GM18870 (cell line): ENCODE results near the gene MYO16.
"Not testable (repeated sequence)": the region's sequence is repeated elsewhere in the genome, so short reads cannot be mapped to it uniquely, and the experiment has no call there.

Experiments
- ATAC-seq: cut with Tn5 transposase; IDR thresholded peaks from one replicate; pipeline ENCODE4 v1.9.1; 2021; ENCODE audit warnings: moderate library complexity; ENCODE audit not compliant: unreplicated experiment

Gene MYO16

DNA sequence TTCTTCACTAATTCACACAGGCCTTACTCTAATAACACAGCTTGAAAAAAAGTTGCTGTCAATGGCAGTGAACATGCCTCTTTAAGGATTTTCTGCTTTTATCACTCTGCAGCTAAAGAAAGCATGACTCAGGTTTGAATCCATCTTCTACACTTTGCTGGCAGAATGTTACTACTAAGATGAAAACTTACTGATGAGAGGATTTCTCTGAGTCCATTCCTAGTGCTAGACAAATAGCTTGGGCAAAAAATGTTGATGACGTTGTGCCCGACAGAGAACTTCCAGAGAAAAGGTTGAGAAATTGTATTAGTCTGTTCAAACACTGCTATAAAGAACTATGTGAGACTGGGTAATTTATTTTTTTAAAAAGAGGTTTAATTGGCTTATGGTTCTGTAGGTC lies 585.0 kb downstream of the MYO16 start:
- ATAC-seq, result no peak

DNA sequence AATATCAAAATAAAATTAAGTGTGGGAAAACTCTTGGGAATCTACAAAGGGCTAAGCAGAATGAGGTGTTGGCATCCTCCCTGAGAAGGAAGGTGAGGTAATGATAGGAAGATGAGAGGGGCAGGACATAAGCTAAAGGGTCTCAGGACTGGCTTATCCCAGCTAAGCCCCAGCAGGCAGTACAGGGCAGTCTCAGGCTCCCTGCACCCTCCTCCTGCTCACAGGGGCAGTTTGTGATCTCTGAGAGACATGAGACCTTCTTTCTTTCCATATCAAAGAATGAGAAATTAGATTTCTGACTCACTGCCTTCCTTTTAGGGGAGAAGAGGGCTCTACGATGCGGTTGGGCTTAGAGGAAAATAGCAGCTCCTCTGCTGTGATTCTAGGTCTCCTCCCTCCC lies 586.0 kb downstream of the MYO16 start:
- no peak for ATAC-seq

DNA sequence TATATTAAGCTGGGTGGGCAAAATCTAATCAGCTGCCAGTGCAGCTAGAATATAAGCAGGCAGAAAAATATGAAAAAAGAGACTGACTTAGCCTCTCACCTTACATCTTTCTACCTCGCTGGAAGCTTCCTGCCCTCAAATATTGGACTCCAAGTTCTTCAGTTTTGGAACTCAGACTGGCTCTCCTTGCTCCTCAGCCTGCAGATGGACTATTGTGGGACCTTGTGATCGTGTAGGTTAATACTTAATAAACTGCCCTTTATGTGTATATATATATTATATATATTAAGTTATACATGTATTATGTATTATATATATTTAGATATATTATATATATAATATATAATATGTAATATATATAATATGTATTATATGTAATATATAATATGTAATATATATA lies 588.1 kb downstream of the MYO16 start:
- ATAC-seq, result not testable (repeated sequence)

DNA sequence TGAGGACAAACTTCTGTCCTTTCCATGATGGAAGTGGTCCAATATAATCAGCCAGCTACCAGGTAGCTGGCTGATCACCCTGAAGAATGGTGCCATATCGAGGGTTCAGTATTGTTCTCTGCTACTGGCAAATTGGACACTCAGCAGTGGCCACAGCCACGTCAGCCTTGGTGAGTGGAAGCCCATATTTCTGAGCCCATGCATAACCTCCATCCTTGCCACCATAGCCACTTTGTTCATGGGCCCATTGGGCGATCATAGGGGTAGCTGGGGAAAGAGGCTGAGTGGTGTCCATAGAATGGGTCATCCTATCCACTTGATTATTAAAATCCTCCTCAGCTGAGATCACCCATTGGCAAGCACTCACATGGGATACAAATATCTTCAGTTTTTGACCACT lies 591.2 kb downstream of the MYO16 start:
- ATAC-seq, result no peak

DNA sequence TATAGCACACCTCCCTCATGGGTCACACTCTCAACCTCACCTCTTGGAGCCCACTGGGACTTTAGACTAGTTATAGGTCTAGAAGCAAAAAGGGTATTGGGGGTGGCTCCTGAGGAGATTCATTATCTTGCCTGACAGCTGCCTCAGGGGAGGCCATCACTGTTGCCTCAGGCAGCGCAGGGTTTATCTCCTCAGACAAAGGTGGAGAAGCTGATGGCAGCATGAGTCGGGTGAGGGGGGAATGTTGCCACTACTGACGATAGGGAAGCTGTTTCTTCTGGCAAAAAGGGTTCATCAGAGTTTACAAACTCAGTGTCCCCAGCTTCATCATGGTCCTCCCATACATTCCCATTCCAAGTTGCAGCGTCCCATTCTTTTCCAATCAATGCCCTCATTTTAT lies 594.6 kb downstream of the MYO16 start:
- ATAC-seq, result no peak

DNA sequence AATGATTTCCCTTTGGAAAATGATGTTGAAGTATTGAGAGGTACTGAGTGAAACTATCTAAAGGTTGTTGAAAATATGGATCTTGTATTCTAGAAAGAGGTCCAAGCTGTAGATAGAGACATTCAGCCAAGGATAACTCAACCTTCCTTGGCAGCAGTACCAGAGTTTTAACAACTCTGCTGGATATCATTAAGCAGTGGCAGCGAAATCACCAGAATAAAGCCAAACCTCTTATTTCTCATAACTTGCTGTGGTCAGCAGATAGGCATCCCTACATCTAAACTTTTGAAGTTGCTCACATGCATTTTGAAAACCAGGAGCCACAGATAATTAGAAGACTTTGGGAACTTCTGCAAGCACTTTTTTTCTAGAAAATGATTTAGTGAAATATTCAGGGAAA lies 597.2 kb downstream of the MYO16 start:
- ATAC-seq, result no peak

DNA sequence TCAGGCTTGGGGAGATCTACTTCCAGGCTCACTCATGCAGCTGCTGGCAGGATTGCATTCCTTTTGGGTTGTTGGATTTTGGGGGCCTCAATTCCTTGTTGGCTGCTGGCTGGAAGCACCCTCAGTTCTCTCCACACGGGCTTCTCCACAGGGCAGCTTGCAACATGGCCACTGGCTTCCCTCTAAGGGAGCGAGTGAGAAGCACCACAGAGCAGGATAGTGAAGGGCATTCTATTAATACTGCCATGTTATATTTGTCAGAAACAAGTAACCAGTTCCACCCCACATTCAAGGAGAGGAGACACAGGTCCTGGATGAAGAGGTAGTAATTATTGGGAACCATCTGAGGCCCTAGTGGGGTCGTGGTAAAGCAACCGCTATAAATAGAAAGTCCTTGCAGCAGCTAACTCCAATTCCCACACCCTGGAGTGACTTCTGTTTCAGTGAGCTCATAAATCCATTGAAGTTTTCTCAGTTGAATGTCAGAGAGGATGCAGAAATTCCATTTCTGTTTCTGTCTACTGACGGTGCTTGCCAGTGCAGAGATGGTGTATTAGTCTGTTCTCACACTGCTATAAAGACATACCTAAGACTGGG lies 598.0 kb downstream of the MYO16 start:
- ATAC-seq, result no peak

DNA sequence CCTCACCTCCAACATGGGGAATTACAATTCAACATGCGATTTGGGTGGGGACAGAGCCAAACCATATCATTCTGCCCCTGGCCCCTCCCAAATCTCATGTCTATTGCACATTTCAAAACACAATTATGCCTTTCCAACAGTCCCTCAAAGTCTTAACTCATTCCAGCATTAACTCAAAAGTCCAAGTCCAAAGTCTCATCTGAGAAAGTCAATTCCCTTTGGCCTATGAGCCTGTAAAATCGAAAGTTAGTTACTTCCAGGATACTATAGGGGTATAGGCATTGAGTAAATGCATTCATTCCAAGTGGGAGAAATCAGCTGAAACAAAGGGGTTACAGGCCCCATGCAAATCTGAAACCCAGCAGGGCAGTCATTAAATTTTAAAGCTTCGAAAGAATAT lies 598.8 kb downstream of the MYO16 start:
- no peak for ATAC-seq

DNA sequence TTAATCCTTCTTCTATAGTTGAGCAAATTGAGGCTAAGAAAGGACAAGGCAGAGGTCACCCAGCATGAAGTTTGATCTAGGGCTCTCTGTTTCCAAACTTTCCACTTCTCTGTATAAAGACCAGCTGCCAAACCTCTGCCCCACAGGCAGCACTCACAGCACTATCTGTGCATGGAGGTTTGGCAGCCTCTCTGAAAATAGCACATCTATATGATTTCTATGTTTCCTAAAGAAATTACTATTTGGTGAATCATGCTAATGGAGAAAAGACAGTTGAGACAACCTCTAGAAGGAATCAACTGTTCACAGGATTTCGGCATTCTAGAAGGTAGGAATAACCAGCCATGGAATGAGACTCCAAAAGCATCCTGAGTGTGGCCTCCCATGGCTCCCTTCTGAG lies 602.5 kb downstream of the MYO16 start:
- ATAC-seq, result no peak

DNA sequence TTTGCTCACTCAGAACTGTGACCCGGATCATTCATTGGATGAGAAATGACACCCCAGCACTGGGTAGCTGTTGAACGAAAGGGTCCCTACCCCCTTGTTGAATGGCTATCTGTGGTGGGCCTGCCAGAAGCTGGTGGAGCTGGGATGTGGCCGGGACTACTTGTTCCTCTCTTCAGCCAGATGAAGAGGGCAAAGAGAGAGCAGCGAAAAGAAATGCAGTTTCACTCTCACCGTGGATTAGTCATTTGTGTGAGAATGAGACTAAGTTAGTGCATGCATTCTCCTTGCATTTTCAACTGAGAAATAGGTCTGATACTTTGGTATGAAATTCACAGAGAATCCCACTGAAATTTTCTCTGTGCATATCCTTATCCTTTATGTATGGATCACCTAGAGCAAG lies 603.9 kb downstream of the MYO16 start:
- ATAC-seq, result peak; percentile 88

DNA sequence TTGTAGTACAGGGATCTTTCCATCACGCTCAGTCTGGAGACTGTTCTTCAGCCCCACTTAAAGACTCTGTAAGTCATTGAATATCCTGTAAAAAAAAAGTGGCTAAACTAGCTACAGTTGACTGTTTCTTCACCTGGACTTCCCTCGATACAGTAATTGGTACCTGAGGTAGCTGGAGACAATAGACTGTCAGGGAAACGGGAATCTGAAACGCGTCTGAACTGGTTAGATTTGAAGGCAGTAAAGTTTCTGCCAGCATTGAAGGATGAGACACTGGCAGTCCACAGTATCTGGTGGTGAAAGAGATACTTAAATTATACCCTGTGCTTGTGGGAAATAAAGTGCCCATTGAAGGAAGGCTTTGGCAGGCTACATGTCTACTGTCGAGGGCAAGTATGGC lies 606.5 kb downstream of the MYO16 start:
- no peak for ATAC-seq

DNA sequence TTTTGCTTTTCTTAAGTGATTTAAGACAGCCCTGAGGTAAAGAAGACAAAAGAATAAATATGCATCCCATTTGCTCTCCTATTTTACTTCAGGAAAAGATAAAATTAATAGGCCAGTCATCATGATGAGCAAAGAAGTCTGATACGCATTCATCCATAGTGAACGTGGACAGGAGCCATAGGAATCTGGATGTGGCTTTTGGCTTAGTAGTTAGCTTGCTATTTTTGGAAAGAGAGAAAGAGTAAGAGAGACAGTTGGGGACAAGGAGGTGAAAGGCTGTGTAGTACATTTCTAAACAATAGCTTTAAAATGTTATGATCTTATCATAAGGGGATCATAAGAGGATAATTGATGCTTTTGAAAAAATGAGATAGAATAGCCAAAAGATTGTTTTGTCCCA lies 611.7 kb downstream of the MYO16 start:
- no peak for ATAC-seq

DNA sequence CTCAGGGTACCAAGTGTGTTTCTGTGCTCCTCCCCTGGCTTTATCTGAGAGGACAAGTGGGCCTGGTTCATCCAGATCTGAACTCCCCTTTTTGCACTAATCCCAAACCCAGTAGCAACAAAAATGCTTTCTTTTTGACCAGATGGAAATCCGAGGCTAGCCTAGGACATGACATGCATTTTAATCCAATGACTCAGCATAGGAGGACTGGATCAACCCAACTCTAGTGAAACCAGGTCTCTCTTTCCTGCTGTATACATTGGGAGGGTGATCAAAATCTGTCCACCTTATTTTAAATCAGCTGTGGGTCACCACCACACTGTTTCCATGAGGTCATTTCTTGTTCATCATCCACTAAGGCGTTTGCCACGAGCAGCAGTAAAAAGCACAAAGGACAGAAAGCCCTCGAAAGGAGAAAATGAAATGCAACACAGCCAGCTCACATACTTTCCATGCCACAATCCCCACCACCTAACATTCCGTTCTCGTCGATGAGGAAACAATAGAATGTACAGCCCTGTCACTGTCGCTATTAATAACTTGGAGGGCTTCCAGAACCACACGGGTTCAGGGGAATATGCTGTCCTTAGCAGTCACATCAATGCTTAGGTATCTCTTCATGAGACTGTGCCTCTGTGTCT lies 614.0 kb downstream of the MYO16 start:
- no peak for ATAC-seq

DNA sequence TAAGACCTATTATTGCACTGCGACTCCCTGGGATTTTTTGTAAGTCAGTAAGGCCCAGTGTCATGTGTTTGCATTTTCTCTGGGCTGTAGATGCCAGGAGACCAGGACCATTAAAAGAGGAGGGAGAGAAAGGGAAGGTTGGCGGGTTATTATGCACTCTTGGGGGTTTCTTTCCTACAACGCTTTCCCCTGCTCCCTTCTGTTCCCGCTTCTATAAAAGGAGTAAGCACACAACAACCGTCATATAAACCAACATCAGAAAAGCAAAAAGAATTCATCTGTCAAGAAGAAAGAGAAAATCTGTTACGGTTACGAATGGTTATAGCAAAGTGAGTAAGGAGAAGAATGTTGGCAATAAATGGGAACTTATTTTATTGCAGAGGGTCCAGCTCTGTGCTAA lies 615.2 kb downstream of the MYO16 start:
- ATAC-seq, result no peak

DNA sequence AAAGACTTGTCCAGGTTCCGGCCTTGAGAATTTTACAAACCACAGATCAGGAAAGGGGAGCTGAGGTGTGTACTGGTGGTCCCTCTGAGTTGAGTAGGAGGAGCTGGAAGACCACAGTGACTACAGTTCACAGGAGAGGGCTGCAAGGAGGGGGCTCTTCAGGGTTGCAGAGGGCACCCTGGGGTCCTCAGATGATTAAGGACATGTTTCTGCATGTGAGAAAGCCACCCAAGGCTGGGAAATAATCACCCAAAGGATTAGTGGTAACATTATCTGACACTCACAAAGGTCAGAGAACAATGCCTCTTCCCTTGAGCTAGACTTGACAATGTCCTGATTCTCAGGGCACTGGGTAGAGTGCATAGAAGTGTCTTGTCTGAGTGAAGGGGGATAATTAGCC lies 616.6 kb downstream of the MYO16 start:
- no peak for ATAC-seq

DNA sequence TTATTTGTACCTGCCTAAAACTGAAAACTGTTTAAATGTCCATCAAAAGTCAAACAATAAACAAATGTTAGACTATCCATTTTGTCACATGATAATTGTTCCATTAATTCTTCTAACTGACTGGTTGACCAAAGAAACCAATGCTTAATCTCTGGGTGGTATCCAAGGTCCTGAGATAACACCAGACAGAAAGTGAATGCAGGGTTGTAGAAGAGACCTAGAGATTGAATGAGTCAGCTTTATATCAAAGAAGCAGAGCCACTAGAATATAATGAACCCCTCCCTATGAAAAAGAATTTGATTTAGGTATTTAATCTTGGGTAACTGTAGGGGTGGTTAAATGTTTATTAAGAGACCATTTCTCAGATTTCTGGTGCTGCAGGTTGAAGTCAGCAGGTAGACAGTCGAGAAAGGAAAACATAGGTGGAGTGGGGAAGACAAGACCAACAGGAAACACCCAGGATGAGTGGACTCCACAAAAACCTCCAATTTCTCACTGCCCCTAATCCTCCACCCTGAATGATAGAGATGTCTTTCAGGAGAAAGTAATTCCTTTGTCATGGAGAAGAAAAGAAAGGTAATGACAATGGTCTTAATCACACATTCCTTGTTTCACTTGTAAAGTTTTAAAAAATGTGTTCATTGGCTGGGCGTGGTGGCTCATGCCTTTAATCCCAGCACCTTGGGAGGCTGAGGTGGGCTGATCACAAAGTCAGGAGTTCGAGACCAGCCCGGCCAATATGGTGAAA lies 620.5 kb downstream of the MYO16 start:
- no peak for ATAC-seq

DNA sequence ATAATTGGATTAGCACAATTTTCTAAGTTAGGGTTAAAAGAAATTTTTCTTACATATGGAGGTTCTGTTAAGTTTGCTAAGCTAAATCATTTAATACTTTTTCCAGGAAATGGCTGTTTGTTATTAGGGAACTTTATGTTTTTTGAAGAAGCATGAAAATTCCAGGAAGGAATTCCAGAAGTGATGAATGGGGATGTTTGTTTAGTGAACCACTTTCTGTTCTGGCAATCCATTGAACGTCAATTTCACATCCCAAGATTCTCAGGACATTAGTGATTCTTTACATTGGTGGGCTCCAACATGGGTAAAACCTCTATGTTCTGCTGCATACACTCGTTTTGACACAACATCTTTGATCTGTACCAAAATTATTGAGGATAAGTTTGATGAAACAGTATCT lies 622.5 kb downstream of the MYO16 start:
- no peak for ATAC-seq

DNA sequence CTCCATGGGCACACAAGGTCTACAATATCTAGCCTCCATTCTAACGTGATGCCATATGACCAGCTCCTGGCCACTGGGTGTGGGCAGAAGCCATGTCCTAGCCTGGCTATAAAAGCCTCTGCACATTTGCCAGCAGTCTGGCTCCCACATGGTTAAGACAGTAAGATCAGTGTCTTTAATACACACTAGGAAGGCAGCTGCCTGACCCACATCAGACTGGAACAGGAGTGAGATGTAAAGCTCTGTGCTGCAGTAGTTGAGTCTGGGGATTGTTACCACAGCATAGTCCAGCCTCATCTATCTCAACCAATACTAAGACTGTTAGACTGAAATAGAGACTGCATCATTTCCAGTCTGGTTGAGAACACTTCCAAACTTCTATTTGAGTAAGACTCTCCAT lies 623.9 kb downstream of the MYO16 start:
- ATAC-seq, result no peak

DNA sequence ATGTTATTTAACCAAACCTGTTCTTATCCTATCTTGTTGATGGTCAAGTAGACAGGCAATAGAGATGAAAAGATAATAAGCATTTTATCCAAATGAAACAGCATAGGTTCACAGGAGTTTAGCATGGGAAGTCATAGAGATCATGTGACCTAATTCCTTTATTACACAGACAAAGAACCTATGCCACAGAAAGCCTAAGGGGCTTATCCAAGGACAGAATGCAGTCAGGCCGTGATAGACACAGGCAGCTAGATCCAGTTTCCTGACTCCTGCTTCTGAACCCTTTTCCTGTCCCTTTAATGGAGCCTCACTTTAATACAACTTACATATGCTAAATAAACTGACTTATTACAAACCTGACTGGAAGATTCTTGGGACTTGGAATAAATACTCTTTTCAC lies 624.9 kb downstream of the MYO16 start:
- ATAC-seq, result no peak

DNA sequence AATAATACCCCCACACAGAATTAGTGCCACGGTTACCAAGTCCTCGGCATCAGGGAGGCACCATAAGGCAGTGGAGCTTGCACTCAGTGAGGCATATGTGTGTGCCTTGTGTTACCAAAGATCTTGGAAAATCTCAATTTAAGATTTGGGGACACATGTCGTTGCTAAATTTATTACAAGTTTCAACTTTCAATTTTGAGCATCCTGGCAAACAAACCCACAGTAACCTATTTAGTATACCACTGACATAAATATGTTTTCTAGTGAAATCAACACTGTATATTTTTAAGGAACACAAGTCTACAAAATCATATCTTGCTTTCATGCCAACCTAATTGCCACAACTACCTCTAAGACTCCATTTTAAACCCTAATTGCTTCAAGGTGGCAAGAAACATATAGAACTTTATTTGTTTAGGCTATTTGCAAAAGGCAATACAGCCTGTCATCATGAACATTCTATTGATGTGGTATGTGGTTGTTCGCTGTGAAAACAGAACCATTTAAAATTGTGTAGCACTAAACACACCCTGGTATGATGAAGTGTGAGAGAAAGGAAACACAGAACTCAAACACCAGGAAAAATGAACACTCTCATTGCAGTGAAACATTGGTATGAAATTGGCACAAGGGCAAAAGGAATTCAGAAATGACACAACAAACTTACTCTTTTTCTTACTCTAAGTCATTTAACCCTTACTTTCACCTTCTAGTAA lies 625.9 kb downstream of the MYO16 start:
- ATAC-seq, result no peak

DNA sequence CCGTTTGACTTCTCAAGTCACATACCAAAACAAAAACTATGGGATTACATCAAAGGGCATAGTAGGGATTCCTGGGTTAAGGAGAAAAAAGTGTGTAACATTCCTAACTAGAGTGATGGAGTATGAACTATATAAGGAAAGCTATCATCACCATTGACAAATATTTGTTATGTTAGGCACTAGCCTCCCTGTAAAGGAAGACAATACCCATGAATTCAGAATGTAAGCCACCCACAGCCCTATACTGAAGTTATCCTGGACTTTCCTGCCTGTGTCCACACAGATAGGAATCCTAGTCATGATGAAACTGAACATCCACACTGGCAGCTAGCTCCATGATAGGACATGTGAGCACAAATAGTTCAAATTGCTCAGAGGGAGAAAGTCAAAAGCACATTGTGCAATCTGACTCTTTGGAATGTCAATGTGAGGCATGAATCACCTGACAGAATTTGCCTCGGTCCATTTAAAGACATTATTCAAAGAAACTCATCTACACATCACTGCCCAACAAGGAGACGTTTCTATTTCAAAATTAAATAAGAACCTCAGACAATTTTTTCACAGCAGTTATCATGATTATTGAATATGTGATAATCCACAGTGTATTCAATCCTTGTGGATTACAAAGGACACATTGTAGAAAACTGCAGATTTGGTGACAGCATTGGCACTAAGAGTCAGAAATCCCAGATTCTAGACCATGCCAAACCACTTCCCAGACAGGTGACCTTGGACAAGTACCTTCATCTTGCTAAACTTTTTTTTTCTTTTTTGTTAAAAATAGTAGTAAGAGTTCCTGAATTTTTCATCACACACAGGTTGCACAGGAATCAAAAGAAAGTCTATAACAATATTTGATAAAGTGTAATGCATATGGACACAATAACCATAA lies 627.7 kb downstream of the MYO16 start:
- no peak for ATAC-seq
